Measurements from ENCODE around the gene TTYH2.

- TF ChIP-seq CTCF (conservative IDR thresholded peaks at IDR 0.05) (no peak), EZH2 (IDR thresholded peaks at IDR 0.05; ENCODE audit: low read depth) (no peak)
Measured at GRCh38 chr17:74290340-74290739, 77.0 kb downstream of the TTYH2 start.
